ENCODE results near the gene WDR87. TPM values are rescaled to one million over a fixed set of nuclear protein-coding genes. Genes with fewer than 3 reads are reported as not detected.

Gene WDR87
- total and polyA plus RNA-seq, 2 of the 8 experiments (the other 6 are each of a cell fraction or from before 2014, with no cell fraction given), result not detected

- Histone ChIP-seq H3K9ac (replicated peaks in 1 of 4; ENCODE audit: extremely low read depth in 1 of 4, low read depth in 3 of 4, low read length in 3 of 4) (no peak overlapping the region), H3K79me1 (ENCODE audit: low read depth, low read length) (no peaks in the 10 kb centered on the region), H2BK20ac (ENCODE audit: low read length) (no peak overlapping the region), H3K18ac (ENCODE audit: extremely low read depth, low read length) (no peak overlapping the region), H3K27me3 (replicated peaks in 1 of 4; ENCODE audit: control insufficient read depth in 3 of 4, extremely low read depth in 1 of 4, insufficient read depth in 3 of 4, low read length in 3 of 4) (no peaks in the 10 kb centered on the region), H2BK5ac (ENCODE audit: low read depth, low read length) (no peak overlapping the region), H3K23me2 (ENCODE audit: low read depth, low read length) (peaks cover 2% of the 10 kb centered on the region), H3K23ac (ENCODE audit: insufficient read length) (no peak overlapping the region), H3K36me3 (ENCODE audit: control insufficient read depth in 2 of 4, insufficient read depth in 4 of 4, low read length in 3 of 4) (no peaks in the 10 kb centered on the region), H3K27ac (ENCODE audit: low read depth, low read length) (no peak overlapping the region), H2BK15ac (ENCODE audit: low read length) (no peak overlapping the region), H3K56ac (replicated peaks; ENCODE audit: insufficient read length, low read depth, low read length) (no peak overlapping the region), H2BK120ac (replicated peaks; ENCODE audit: low read depth, low read length) (no peak overlapping the region), H3K4me1 (replicated peaks in 1 of 4; ENCODE audit: control insufficient read depth in 3 of 4, insufficient read depth in 4 of 4, low read length in 3 of 4) (no peaks in the 10 kb centered on the region), H3K79me2 (ENCODE audit: control insufficient read depth in 1 of 2, insufficient read depth in 2 of 2, low read length in 2 of 2) (no peaks in the 10 kb centered on the region), H3K4ac (replicated peaks; ENCODE audit: insufficient read length, low read depth, low read length) (no peak overlapping the region), H4K5ac (ENCODE audit: insufficient read length, low read depth, low read length) (no peak overlapping the region), H3K4me3 (ENCODE audit: extremely low read depth in 1 of 4, insufficient read depth in 2 of 4, low read depth in 3 of 4, low read length in 4 of 4) (no peak overlapping the region), H2BK12ac (ENCODE audit: low read depth, low read length) (no peak overlapping the region), H3K14ac (ENCODE audit: insufficient read length) (no peak overlapping the region), H2AFZ (ENCODE audit: low read length) (no peak overlapping the region), H4K91ac (replicated peaks; ENCODE audit: insufficient read length, low read length) (no peak overlapping the region), H4K20me1 (replicated peaks in 1 of 2; ENCODE audit: control insufficient read depth in 1 of 2, insufficient read depth in 2 of 2, low read length in 2 of 2) (no peaks in the 10 kb centered on the region), H3K9me3 (ENCODE audit: insufficient read depth in 2 of 2, low read depth in 1 of 2, low read length in 1 of 2) (no peaks in the 10 kb centered on the region), H4K8ac (ENCODE audit: extremely low read depth, insufficient read depth, low read length) (no peak overlapping the region; the same call in 1 of the 2 replicates), H3K4me2 (ENCODE audit: insufficient read depth in 1 of 2, low read depth in 2 of 2, low read length in 2 of 2) (no peak overlapping the region), H2AK5ac (ENCODE audit: low read depth, low read length) (no peak overlapping the region)
- FAIRE-seq, result no peak
- no peak for TF ChIP-seq JUND (IDR thresholded peaks at IDR 0.05; ENCODE audit: low read length)
- peak; percentile 47; the same call in 1 of the 2 replicates for TF ChIP-seq E2F6 (IDR thresholded peaks at IDR 0.05)
- 97% methylated on average over 32 of the region's 35 CpGs; no CpG with 5 or more reads in 1 of the 2 experiments for WGBS, 2 experiments (ENCODE audit: extremely low coverage in 1 of 2, insufficient coverage in 1 of 2, insufficient read length in 1 of 2, insufficient replicate concordance in 2 of 2, low coverage in 1 of 2, low lambda C conversion rate in 2 of 2, missing lambda C conversion rate in 1 of 2)
- CTCF ChIA-PET (ENCODE audit: partially characterized antibody), result interaction anchor here (0.6 to 1.0 kb wide), 3 partner anchors 10 to 62 kb away, joined by 3 read pairs; no protein-coding TSS in a partner anchor
- POLR2A ChIA-PET (ENCODE audit: partially characterized antibody), result interaction anchor here (0.8 to 1.8 kb wide), 2 partner anchors 9 to 39 kb away, joined by 4 to 6 read pairs; no protein-coding TSS in a partner anchor
- DNase-seq (ENCODE audit: low read depth in 1 of 2, low spot score in 2 of 2), result no peak
Measured at GRCh38 chr19:37855098-37855497, 51.3 kb downstream of the WDR87 start.

Measured in H1 (cell line).